ENCODE measurements around the gene ZNF444.
"Not testable (repeated sequence)": the region's sequence is repeated elsewhere in the genome, so short reads cannot be mapped to it uniquely, and the experiment has no call there.

Gene ZNF444

GRCh38 chr19:56096665-56097064 is 44.4 kb upstream of the ZNF444 start:
- Histone ChIP-seq H3K9ac (no peak overlapping the region), H3K27ac (no peak overlapping the region), H3K27me3 (ENCODE audit: control insufficient read depth, insufficient read depth, low read length) (no peaks in the 10 kb centered on the region), H3K36me3 (ENCODE audit: control insufficient read depth, insufficient read depth, low read length) (no peaks in the 10 kb centered on the region), H3K4me1 (no peaks in the 10 kb centered on the region), H3K9me3 (ENCODE audit: control insufficient read depth, low read length) (no peaks in the 10 kb centered on the region), H3K79me2 (peaks cover 43% of the 10 kb centered on the region), H2AFZ (no peak overlapping the region), H3K4me2 (ENCODE audit: low read length) (no peak overlapping the region), H3K4me3 (ENCODE audit: low read depth, low read length) (no peak overlapping the region)
- TF ChIP-seq, protein P1, sequence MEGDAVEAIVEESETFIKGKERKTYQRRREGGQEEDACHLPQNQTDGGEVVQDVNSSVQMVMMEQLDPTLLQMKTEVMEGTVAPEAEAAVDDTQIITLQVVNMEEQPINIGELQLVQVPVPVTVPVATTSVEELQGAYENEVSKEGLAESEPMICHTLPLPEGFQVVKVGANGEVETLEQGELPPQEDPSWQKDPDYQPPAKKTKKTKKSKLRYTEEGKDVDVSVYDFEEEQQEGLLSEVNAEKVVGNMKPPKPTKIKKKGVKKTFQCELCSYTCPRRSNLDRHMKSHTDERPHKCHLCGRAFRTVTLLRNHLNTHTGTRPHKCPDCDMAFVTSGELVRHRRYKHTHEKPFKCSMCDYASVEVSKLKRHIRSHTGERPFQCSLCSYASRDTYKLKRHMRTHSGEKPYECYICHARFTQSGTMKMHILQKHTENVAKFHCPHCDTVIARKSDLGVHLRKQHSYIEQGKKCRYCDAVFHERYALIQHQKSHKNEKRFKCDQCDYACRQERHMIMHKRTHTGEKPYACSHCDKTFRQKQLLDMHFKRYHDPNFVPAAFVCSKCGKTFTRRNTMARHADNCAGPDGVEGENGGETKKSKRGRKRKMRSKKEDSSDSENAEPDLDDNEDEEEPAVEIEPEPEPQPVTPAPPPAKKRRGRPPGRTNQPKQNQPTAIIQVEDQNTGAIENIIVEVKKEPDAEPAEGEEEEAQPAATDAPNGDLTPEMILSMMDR (IDR thresholded peaks at IDR 0.05), result no peak

DNA sequence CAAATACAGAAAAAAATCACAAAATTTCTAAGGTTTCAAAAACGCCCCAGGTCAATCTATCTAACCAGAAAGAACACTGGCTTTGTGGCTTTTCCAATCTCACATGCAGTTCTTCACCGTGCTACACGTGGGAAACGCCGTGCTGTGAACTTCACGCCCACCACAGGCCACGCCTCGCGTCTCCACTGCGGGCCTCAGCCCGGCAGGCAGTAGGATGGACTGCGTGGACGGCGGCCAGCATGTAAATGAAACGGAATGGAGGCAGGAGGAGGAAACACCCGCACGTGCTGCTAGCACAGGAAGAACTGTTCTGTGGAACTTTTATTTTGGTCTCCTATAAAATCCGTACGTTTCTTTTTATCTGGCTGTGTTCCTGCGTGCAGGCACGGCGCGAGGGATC is 43.8 kb upstream of the ZNF444 start:
- H3K27ac ChIP-seq, result no peak overlapping the region
- H3K79me2 ChIP-seq, result peaks cover 44% of the 10 kb centered on the region
- H3K9me3 ChIP-seq (ENCODE audit: control insufficient read depth, low read length), result no peaks in the 10 kb centered on the region
- no peak overlapping the region for H3K4me3 ChIP-seq (ENCODE audit: low read depth, low read length)
- no peaks in the 10 kb centered on the region for H3K27me3 ChIP-seq (ENCODE audit: control insufficient read depth, insufficient read depth, low read length)
- no peak overlapping the region for H3K4me2 ChIP-seq (ENCODE audit: low read length)
- TF ChIP-seq, protein P1 (IDR thresholded peaks at IDR 0.05), result no peak
- H3K4me1 ChIP-seq, result no peaks in the 10 kb centered on the region
- no peak overlapping the region for H2AFZ ChIP-seq
- H3K9ac ChIP-seq, result no peak overlapping the region
- H3K36me3 ChIP-seq (ENCODE audit: control insufficient read depth, insufficient read depth, low read length), result no peaks in the 10 kb centered on the region

GRCh38 chr19:56097776-56098175 is 43.3 kb upstream of the ZNF444 start:
- no peak overlapping the region for H3K4me3 ChIP-seq (ENCODE audit: low read depth, low read length)
- H3K79me2 ChIP-seq, result peaks cover 43% of the 10 kb centered on the region
- no peak overlapping the region for H2AFZ ChIP-seq
- no peaks in the 10 kb centered on the region for H3K36me3 ChIP-seq (ENCODE audit: control insufficient read depth, insufficient read depth, low read length)
- TF ChIP-seq, protein P1 (IDR thresholded peaks at IDR 0.05), result no peak
- no peaks in the 10 kb centered on the region for H3K27me3 ChIP-seq (ENCODE audit: control insufficient read depth, insufficient read depth, low read length)
- no peak overlapping the region for H3K9ac ChIP-seq
- H3K4me2 ChIP-seq (ENCODE audit: low read length), result no peak overlapping the region
- no peaks in the 10 kb centered on the region for H3K4me1 ChIP-seq
- H3K9me3 ChIP-seq (ENCODE audit: control insufficient read depth, low read length), result no peaks in the 10 kb centered on the region
- H3K27ac ChIP-seq, result no peak overlapping the region

GRCh38 chr19:56098237-56098636 is 42.9 kb upstream of the ZNF444 start:
- H3K36me3 ChIP-seq (ENCODE audit: control insufficient read depth, insufficient read depth, low read length); H3K27me3 ChIP-seq (ENCODE audit: control insufficient read depth, insufficient read depth, low read length); H3K9ac ChIP-seq; H3K9me3 ChIP-seq (ENCODE audit: control insufficient read depth, low read length); H2AFZ ChIP-seq; H3K4me3 ChIP-seq (ENCODE audit: low read depth, low read length); H3K4me1 ChIP-seq; H3K27ac ChIP-seq; H3K4me2 ChIP-seq (ENCODE audit: low read length): not testable (repeated sequence)
- H3K79me2 ChIP-seq, result peaks cover 38% of the 10 kb centered on the region

GRCh38 chr19:56098731-56099568 is 42.1 kb upstream of the ZNF444 start:
- Histone ChIP-seq H3K4me3 (ENCODE audit: low read depth, low read length) (no peak overlapping the region), H3K27ac (no peak overlapping the region), H3K9ac (no peak overlapping the region), H3K27me3 (ENCODE audit: control insufficient read depth, insufficient read depth, low read length) (no peaks in the 10 kb centered on the region), H3K4me1 (no peaks in the 10 kb centered on the region), H3K36me3 (ENCODE audit: control insufficient read depth, insufficient read depth, low read length) (no peaks in the 10 kb centered on the region), H3K4me2 (ENCODE audit: low read length) (no peak overlapping the region), H3K79me2 (peaks cover 37% of the 10 kb centered on the region), H2AFZ (no peak overlapping the region), H3K9me3 (ENCODE audit: control insufficient read depth, low read length) (no peaks in the 10 kb centered on the region)
- TF ChIP-seq, protein P1 (IDR thresholded peaks at IDR 0.05), result no peak
